OCI-LY1 (cell line): ENCODE measurements around the gene RHBDD3.

Experiments used
- H2AFZ ChIP-seq: fragments of 200-600 bp; sonication (generic), shearing (Covaris generic); 2 replicates; pipeline ENCODE4 v1.6.0; 2014; ENCODE audit warnings: antibody characterized with exemption, mild to moderate bottlenecking, low read length
- H3F3A ChIP-seq: fragments of 200-600 bp; sonication (generic), shearing (Covaris generic); 2 replicates; pipeline ENCODE4 v1.6.0; 2014; ENCODE audit warnings: mild to moderate bottlenecking, antibody characterized with exemption, low read length, moderate library complexity; ENCODE audit not compliant: insufficient read depth
- H3K27ac ChIP-seq: fragments of 200-600 bp; sonication (generic); 2 replicates; pipeline ENCODE4 v1.5.1; 2014; ENCODE audit warnings: low read length, mixed run types, mild to moderate bottlenecking, low read depth; ENCODE audit not compliant: poor library complexity, severe bottlenecking
- H3K27me3 ChIP-seq: fragments of 200-600 bp; sonication (generic); 2 replicates; pipeline ENCODE4 v1.6.0; 2014; ENCODE audit warnings: antibody characterized with exemption, mild to moderate bottlenecking, low read length, moderate library complexity; ENCODE audit not compliant: insufficient read depth
- H3K36me3 ChIP-seq: fragments of 200-600 bp; sonication (generic); 2 replicates; pipeline ENCODE4 v1.6.1; 2014; ENCODE audit warnings: mild to moderate bottlenecking, antibody characterized with exemption, low read length, moderate library complexity, mixed read lengths; ENCODE audit not compliant: insufficient read depth
- H3K4me1 ChIP-seq: fragments of 200-600 bp; sonication (generic); 2 replicates; pipeline ENCODE4 v1.5.1; 2014; ENCODE audit warnings: mild to moderate bottlenecking, low read length, moderate library complexity; ENCODE audit not compliant: insufficient read depth, severe bottlenecking
- H3K4me2 ChIP-seq: fragments of 200-600 bp; sonication (generic), shearing (Covaris generic); 2 replicates; pipeline ENCODE4 v1.6.1; 2014; ENCODE audit warnings: low read length
- H3K4me3 ChIP-seq: fragments of 200-600 bp; sonication (generic); 2 replicates; pipeline ENCODE4 v1.5.1; 2014; ENCODE audit warnings: low read length, low read depth, mild to moderate bottlenecking, mixed read lengths; ENCODE audit not compliant: poor library complexity, severe bottlenecking
- H3K79me2 ChIP-seq: fragments of 200-600 bp; shearing (Covaris generic); 2 replicates; pipeline ENCODE4 v1.6.1; 2016; ENCODE audit warnings: mixed run types, low read length, mixed read lengths; ENCODE audit not compliant: insufficient read depth
- H3K9ac ChIP-seq: fragments of 200-600 bp; sonication (generic), shearing (Covaris generic); 2 replicates; pipeline ENCODE4 v1.6.1; 2014; ENCODE audit warnings: mild to moderate bottlenecking, low read length, mixed read lengths
- H3K9me2 ChIP-seq: fragments of 200-600 bp; sonication (generic), shearing (Covaris generic); 2 replicates; pipeline ENCODE4 v1.6.1; 2014; ENCODE audit warnings: low read depth, mild to moderate bottlenecking, low read length, mixed read lengths
- H3K9me3 ChIP-seq: fragments of 200-600 bp; shearing (Covaris generic); 2 replicates; pipeline ENCODE4 v1.6.1; 2014; ENCODE audit warnings: low read length, mixed read lengths
- H4K20me1 ChIP-seq: fragments of 200-600 bp; sonication (generic), shearing (Covaris generic); 2 replicates; pipeline ENCODE4 v1.6.0; 2016; ENCODE audit warnings: mild to moderate bottlenecking, low read length; ENCODE audit not compliant: insufficient read depth
- EZH2 ChIP-seq: fragments of 200-600 bp; sonication (generic), shearing (Covaris generic); IDR thresholded peaks from 2 replicates; pipeline ENCODE4 v1.8.0; 2017; ENCODE audit warnings: borderline replicate concordance, mixed run types, mild to moderate bottlenecking, antibody characterized with exemption, low read length, moderate library complexity, mixed read lengths
- TF ChIP-seq, protein P1 (sequence below): fragments of 200-600 bp; sonication (generic), shearing (Covaris generic); IDR thresholded peaks from 2 replicates; pipeline ENCODE4 v1.5.1; 2017; ENCODE audit warnings: mild to moderate bottlenecking, antibody characterized with exemption, low read length, moderate library complexity, mixed read lengths

Gene RHBDD3

DNA sequence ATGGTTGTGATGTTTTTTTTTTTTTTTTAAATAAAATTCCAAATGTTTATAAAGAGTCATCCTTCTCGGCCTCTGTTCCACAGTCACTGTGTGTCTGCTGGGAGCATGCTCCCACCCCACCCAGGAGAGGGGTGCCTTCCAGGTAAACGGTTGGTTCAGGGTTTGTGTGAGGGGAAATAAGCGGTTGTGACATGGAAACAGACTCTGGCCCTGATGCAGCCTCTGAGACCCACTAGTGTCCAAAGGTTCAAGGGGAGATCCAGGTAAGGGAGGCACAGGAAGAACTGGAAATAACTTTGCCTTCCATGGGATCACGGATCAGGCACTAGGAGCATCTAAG, 32.7 kb upstream of the RHBDD3 start:
- Histone ChIP-seq H3K9me2 (no peaks in the 10 kb centered on the region), H3K9ac (no peak overlapping the region), H4K20me1 (no peaks in the 10 kb centered on the region), H3K79me2 (no peaks in the 10 kb centered on the region), H3K36me3 (peaks cover 58% of the 10 kb centered on the region), H3K4me3 (no peak overlapping the region), H3F3A (no peaks in the 10 kb centered on the region), H3K27me3 (no peaks in the 10 kb centered on the region), H3K27ac (no peak overlapping the region), H2AFZ (no peak overlapping the region), H3K4me2 (no peak overlapping the region), H3K4me1 (no peaks in the 10 kb centered on the region), H3K9me3 (no peaks in the 10 kb centered on the region)
- TF ChIP-seq EZH2 = no peak
- TF ChIP-seq, protein P1, sequence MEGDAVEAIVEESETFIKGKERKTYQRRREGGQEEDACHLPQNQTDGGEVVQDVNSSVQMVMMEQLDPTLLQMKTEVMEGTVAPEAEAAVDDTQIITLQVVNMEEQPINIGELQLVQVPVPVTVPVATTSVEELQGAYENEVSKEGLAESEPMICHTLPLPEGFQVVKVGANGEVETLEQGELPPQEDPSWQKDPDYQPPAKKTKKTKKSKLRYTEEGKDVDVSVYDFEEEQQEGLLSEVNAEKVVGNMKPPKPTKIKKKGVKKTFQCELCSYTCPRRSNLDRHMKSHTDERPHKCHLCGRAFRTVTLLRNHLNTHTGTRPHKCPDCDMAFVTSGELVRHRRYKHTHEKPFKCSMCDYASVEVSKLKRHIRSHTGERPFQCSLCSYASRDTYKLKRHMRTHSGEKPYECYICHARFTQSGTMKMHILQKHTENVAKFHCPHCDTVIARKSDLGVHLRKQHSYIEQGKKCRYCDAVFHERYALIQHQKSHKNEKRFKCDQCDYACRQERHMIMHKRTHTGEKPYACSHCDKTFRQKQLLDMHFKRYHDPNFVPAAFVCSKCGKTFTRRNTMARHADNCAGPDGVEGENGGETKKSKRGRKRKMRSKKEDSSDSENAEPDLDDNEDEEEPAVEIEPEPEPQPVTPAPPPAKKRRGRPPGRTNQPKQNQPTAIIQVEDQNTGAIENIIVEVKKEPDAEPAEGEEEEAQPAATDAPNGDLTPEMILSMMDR = no peak

GRCh38 chr22:29299136-29299900, 31.5 kb upstream of the RHBDD3 start:
- TF ChIP-seq, protein P1 = no peak
- no peak for TF ChIP-seq EZH2
- Histone ChIP-seq H4K20me1 (no peaks in the 10 kb centered on the region), H3K36me3 (peaks cover 69% of the 10 kb centered on the region), H3K79me2 (no peaks in the 10 kb centered on the region), H3K9me3 (no peaks in the 10 kb centered on the region), H3K27ac (no peak overlapping the region), H3K9ac (no peak overlapping the region), H2AFZ (no peak overlapping the region), H3K4me3 (no peak overlapping the region), H3K4me1 (no peaks in the 10 kb centered on the region), H3K27me3 (no peaks in the 10 kb centered on the region), H3K4me2 (no peak overlapping the region), H3K9me2 (no peaks in the 10 kb centered on the region), H3F3A (no peaks in the 10 kb centered on the region)

GRCh38 chr22:29298641-29299040, 30.9 kb upstream of the RHBDD3 start:
- Histone ChIP-seq H2AFZ (no peak overlapping the region), H3K9me3 (no peaks in the 10 kb centered on the region), H4K20me1 (no peaks in the 10 kb centered on the region), H3K4me1 (no peaks in the 10 kb centered on the region), H3K27ac (no peak overlapping the region), H3K9ac (no peak overlapping the region), H3F3A (no peaks in the 10 kb centered on the region), H3K27me3 (no peaks in the 10 kb centered on the region), H3K4me3 (no peak overlapping the region), H3K79me2 (no peaks in the 10 kb centered on the region), H3K36me3 (peaks cover 76% of the 10 kb centered on the region), H3K9me2 (no peaks in the 10 kb centered on the region), H3K4me2 (no peak overlapping the region)
- TF ChIP-seq, protein P1 = no peak
- TF ChIP-seq EZH2 = no peak
